ENCODE measurements around the gene TBC1D25.

DNA sequence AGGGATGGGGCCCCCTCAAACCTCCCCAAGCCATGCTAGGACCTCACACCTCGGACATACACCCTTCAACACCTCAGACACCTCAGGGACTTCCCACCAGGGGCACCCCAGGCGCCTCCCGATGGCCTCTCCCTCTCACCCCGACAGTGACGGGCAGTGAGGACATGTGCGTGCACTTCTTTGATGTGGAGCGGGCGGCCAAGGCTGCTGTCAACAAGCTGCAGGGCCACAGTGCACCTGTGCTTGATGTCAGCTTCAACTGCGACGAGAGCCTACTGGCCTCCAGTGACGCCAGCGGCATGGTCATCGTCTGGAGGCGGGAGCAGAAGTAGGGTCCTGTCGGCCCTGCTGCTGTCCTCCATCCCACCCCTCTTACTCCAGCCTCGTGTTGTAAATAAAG lies 65.2 kb downstream of the TBC1D25 start:
- TF ChIP-seq, protein P1, sequence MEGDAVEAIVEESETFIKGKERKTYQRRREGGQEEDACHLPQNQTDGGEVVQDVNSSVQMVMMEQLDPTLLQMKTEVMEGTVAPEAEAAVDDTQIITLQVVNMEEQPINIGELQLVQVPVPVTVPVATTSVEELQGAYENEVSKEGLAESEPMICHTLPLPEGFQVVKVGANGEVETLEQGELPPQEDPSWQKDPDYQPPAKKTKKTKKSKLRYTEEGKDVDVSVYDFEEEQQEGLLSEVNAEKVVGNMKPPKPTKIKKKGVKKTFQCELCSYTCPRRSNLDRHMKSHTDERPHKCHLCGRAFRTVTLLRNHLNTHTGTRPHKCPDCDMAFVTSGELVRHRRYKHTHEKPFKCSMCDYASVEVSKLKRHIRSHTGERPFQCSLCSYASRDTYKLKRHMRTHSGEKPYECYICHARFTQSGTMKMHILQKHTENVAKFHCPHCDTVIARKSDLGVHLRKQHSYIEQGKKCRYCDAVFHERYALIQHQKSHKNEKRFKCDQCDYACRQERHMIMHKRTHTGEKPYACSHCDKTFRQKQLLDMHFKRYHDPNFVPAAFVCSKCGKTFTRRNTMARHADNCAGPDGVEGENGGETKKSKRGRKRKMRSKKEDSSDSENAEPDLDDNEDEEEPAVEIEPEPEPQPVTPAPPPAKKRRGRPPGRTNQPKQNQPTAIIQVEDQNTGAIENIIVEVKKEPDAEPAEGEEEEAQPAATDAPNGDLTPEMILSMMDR (conservative IDR thresholded peaks at IDR 0.05; ENCODE audit: low read depth in 2 of 2), result no peak
- TF ChIP-seq, protein P2, sequence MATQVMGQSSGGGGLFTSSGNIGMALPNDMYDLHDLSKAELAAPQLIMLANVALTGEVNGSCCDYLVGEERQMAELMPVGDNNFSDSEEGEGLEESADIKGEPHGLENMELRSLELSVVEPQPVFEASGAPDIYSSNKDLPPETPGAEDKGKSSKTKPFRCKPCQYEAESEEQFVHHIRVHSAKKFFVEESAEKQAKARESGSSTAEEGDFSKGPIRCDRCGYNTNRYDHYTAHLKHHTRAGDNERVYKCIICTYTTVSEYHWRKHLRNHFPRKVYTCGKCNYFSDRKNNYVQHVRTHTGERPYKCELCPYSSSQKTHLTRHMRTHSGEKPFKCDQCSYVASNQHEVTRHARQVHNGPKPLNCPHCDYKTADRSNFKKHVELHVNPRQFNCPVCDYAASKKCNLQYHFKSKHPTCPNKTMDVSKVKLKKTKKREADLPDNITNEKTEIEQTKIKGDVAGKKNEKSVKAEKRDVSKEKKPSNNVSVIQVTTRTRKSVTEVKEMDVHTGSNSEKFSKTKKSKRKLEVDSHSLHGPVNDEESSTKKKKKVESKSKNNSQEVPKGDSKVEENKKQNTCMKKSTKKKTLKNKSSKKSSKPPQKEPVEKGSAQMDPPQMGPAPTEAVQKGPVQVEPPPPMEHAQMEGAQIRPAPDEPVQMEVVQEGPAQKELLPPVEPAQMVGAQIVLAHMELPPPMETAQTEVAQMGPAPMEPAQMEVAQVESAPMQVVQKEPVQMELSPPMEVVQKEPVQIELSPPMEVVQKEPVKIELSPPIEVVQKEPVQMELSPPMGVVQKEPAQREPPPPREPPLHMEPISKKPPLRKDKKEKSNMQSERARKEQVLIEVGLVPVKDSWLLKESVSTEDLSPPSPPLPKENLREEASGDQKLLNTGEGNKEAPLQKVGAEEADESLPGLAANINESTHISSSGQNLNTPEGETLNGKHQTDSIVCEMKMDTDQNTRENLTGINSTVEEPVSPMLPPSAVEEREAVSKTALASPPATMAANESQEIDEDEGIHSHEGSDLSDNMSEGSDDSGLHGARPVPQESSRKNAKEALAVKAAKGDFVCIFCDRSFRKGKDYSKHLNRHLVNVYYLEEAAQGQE (IDR thresholded peaks at IDR 0.05; ENCODE audit: unreplicated experiment), result no peak
- TF ChIP-seq NANOG (IDR thresholded peaks at IDR 0.05; ENCODE audit: borderline replicate concordance) (no peak), POLR2AphosphoS5 (IDR thresholded peaks at IDR 0.05; ENCODE audit: low read depth) (no peak), EZH2 (IDR thresholded peaks at IDR 0.05; ENCODE audit: low read depth, unreplicated experiment) (no peak), STAT1 (IDR thresholded peaks at IDR 0.05; ENCODE audit: unreplicated experiment) (no peak)
- TF ChIP-seq, protein P3, sequence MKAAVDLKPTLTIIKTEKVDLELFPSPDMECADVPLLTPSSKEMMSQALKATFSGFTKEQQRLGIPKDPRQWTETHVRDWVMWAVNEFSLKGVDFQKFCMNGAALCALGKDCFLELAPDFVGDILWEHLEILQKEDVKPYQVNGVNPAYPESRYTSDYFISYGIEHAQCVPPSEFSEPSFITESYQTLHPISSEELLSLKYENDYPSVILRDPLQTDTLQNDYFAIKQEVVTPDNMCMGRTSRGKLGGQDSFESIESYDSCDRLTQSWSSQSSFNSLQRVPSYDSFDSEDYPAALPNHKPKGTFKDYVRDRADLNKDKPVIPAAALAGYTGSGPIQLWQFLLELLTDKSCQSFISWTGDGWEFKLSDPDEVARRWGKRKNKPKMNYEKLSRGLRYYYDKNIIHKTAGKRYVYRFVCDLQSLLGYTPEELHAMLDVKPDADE (IDR thresholded peaks at IDR 0.05), result no peak

Measured in GM23338 (cell line).